DMS 273 treated with DMSO at 0.1 percent for 48 hours (cell line): ENCODE measurements around the gene AFP.

ENCODE experiments used
- DNase-seq: peaks from one replicate; lab custom pipeline; 2025; lab: John Stamatoyannopoulos, UW

AFP gene

DNA sequence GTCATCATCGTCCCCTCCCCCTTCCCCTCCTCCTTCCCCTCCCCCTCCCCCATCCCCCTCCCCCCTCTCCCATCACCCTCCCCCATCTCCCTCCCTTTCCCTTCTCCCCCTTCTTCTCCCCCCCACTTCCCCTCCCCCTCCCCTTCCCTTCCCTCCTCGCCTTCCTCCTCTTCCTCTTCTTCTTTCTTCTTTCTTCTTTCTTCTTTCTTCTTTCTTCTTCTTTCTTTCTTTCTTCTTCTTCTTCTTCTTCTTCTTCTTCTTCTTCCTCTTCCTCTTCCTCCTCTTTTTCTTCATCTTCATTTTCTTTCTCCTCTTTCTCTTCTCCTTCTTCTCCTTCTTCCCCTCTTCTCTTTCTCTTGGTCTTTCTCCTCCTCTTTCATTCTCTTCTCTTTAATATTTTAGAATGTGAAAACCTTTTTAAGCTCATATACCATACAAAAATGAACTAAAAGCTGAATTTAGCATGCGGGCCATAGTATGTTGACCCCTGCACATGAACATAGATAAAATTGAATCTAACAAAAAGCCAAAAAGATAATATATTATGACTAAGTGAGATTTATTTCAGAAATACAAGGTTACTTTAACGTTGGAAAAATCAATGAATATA, 25.0 kb downstream of the AFP start:
- DNase-seq: no peak

DNA sequence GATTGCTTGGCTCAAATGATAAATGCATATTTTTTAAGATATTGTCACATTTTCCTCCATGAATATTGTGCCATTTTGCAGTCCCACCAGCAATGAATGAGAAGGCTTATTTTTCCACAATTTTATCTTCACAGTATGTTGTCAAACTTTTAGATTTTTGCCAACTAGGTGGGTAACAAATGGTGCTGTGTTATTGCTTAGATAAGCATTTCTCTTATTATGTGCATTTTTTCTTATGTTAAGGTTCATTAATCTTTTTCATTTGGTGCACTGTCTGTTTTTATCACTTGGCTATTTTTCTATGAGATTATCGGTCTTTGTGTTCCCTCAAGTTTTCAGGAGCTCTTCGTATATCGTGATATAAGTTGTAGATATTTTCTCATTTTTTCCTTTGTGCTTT, 32.1 kb downstream of the AFP start:
- DNase-seq: no peak

DNA sequence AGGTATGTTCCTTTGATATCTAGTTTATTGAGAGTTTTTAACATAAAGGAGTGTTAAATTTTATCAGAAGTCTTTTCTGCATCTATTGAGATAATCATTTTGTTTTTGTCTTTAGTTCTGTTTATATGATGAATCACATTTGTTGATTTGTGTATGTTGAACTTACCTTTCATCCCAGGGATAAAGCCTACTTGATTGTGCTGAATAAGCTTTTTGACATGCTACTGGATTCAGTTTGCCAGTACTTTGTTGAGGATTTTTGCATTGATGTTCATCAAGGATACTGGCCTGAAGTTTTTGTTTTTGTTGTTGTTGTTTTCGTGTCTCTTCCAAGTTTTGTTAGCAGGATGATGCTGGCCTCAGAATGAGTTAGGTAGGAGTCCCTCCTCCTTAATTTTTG, 34.7 kb downstream of the AFP start:
- no peak for DNase-seq

DNA sequence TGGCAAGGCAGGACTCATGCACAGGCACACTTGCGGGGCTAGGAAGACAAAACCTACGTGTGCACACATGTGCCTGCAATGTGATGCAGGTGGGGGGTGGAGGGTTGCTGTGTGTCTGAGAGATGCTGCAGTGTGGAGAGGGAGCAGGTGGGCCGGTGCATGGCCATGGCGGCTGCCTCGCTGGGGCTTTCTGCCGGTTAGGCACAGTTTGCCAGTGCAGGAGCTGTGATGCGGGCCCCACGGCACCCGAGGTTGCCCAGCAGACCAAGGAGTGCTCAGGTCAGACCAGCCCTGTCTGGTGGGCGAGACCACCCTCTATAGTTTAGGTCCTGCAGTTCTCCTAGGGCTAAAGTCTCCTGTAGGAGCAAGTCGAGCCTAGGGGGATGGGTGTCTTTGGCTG, 41.2 kb downstream of the AFP start:
- DNase-seq: no peak

DNA sequence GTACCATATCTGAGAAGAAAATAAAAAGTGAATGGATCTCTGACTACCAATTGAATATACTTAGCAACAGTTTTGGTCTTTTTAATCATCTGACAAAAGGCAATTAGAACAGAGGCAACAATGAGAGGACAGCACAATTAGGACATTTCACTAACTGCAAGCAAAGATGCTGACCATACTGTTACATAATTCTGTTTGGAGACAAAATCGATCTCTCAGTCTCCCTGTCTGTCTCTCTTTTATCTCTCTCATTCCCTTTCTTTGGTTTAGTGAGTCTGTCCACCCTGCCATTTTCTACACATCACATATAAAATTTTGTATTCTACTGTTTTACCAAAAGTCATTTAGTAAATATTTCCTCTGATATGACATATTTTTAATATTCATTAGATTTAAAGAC, 43.3 kb downstream of the AFP start:
- no peak for DNase-seq

DNA sequence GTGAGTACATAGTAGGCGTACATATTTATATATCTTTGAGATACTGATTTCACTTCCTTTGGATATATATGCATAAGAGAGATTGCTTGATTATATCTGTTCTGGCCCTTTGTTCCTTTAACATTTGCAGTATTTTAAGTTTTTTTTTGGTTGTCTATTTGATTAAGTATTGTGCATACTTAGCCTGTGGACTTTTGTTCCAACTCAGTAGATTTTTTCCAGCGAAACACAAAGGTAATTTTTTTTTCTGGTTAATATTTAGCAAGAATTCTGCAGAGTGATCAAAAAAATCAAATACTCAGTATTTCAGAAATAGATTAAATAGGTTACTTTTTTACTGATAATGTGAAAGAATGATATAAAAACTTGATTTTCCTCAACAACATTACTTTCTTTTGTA, 45.3 kb downstream of the AFP start, which contains the start of gene AFM:
Gene AFM (plus strand): TSS at position 388 of the 400 bp plus-strand sequence. CDS start 31 bp downstream, outside the sequence.
- no peak for DNase-seq

DNA sequence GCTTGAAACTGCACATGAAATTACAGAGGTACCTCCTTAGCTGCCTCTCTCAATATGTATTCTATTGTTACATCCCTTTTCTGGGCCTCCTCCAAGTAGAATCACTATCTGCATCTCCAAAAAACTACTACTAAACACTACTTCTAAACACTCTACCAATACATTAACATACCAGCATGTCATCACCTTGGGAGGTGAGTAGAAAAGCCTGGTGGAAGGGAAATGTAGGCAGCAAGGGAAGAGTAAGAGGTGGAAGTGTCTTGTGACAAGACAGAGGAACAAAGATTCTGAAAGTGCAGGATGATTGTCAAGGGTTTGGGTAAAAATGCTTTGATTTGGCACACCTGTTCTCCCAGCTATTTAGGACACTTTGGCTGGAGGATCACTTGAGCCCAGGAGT, 49.1 kb downstream of the AFP start:
- DNase-seq: no peak

DNA sequence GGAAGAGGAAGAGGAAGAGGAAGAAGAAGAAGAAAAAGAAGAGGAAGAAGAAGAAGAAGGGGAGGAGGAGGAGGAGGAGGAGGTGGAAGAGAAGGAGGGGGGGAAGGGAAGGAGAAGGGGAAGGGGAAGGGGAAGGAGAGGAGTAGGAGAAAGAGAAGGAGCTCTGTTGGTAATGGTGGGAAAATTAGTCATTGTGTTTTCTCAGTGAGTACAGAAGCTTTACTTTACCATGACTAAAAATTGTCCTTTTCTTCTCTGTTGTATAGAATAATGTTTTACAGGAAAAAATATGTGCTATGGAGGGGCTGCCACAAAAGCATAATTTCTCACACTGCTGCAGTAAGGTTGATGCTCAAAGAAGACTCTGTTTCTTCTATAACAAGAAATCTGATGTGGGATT, 49.6 kb downstream of the AFP start:
- no peak for DNase-seq

DNA sequence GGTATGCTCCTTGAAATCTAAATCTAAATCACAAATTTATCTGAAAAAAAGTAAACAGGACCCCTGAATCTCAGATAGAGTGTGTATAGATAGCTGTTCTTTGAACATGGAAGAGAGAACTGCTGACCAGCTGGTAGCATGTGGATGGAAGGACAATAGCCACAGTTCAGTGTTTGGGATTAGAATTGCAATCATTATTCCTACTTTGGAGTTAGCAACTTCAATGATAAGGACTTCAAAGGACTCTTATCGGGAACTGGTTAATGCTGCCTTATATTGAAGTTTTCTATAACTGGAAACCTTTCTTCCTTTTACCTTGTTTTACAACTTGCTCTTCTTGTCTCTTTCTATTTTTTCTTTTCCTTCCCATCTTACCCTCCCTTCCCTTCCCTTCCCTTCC, 50.5 kb downstream of the AFP start:
- DNase-seq: no peak

DNA sequence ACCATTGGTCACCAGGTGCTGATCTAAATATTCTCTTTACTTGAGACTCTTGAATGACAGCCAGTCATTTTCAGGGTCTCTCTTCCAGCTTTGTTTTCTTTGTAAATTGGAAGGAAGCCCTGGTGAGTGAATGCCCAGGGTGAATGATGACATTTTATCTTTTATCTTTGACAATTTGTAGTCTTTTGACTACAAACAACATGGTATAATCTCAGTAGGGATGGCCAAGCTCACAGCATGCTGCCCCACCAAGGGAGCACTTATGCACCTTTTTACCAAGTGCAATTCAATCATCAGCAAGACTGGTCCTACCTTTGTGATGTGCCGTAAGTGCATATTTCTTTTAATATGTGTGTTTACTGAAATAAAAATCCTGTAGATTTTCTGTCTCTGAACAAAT, 51.2 kb downstream of the AFP start:
- no peak for DNase-seq

DNA sequence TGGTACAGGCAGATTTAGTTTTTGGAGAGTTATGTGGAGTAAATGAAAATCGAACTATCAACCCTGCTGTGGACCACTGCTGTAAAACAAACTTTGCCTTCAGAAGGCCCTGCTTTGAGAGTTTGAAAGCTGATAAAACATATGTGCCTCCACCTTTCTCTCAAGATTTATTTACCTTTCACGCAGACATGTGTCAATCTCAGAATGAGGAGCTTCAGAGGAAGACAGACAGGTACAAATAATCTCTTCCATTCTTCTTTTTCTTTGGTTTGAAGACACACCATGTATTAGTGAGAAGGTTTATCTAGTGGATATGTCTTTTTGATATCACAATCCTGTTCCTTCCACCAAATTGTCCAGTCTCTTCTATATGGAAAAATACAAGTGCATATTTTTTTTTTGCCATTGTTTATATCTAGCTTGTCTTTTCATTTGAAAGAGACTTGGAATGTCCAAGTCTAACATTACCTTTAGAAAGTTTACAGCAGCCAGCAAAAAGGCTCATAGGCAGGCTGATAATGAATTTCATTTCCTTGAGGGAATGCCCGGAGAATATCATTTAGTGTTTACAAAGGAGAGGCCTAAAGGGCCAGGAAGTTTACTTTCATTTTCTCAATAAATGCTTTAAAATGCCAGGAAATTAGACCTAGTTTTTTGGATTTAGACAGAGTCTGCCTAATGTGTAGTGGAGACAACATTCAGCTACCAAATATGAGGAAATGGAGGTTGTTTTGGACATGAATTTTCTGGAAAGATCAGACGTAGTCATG, 64.2 kb downstream of the AFP start:
- no peak for DNase-seq

DNA sequence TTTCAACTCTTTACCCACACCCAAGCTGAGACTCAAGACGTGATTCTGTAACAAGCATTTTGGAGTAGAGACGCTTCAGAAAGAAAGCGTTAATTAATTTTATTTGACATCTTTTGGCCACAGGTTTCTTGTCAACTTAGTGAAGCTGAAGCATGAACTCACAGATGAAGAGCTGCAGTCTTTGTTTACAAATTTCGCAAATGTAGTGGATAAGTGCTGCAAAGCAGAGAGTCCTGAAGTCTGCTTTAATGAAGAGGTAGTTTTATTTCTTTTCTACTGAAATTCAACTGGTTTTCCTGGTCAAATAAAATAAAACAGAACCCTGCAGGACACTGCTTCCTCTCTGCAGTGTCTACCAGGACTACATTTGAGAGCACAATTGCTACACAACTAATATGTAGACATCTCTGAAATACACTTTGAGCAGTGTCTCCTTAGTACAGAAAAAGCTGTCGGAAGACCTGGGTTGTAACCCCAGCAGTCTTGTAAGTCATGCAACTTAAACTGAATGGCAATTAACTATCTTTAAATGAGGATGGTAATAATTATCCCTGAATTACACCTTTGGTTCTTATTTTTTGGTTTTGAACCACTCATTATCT, 65.7 kb downstream of the AFP start:
- DNase-seq: no peak

DNA sequence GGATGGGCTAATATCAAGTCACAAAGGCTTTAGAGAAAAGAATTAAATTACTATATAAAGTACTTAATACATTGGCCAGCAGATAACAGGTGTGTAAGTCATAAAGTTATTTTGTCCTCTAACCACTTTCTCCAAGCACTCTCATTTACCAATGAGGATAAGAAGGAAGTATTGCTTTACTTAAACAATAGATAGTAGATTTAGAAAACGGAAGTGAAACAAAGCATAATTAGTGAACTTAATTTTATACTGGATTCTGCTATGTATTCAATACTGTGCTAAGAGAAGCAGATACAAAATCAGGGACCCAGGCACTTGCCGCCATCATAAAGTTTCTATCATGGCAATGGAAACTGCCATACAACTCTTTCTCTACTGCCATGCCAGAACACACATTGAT, 69.5 kb downstream of the AFP start:
- no peak for DNase-seq
